GM18873 (cell line): ENCODE measurements around the gene RPL31.

ENCODE experiments used
- ATAC-seq: cut with Tn5 transposase; IDR thresholded peaks from one replicate; pipeline ENCODE4 v1.9.1; 2021; ENCODE audit warnings: mild to moderate bottlenecking, moderate library complexity, moderate number of reproducible peaks; ENCODE audit not compliant: unreplicated experiment, low FRiP score

Gene RPL31

GRCh38 chr2:101053117-101053516 is 51.0 kb downstream of the RPL31 start:
- no peak for ATAC-seq
